DMS153 (cell line): ENCODE measurements around the gene LHX4.

Source experiments
- DNase-seq: peaks from one replicate; lab custom pipeline; 2025; lab: John Stamatoyannopoulos, UW

LHX4 gene

GRCh38 chr1:180257486-180257885 is 27.4 kb downstream of the LHX4 start:
- DNase-seq = no peak

DNA sequence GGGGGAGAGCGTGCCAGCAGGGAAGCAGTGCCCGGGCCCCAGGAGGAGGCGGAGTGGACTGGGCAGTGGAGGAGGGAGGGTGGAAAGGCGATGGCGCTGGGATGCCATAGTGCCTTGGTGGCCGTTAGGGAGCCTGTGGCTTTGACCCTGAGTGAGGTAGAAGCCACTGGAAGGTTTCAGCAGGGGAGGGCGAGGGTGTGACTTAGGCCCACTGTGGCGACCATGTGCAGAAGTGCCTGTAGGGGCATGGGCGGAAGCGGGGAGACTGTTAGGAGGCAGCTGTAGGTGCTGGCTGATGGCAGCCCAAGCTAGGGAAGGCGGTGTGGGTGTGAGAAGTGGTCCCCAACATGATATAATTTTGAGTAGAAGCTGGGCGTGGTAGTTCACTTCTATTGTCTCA is 28.2 kb downstream of the LHX4 start:
- no peak for DNase-seq

- DNase-seq = no peak
Measured at GRCh38 chr1:180258935-180259334, 28.9 kb downstream of the LHX4 start.

- no peak for DNase-seq
Measured at GRCh38 chr1:180259431-180260338, 29.6 kb downstream of the LHX4 start.

DNA sequence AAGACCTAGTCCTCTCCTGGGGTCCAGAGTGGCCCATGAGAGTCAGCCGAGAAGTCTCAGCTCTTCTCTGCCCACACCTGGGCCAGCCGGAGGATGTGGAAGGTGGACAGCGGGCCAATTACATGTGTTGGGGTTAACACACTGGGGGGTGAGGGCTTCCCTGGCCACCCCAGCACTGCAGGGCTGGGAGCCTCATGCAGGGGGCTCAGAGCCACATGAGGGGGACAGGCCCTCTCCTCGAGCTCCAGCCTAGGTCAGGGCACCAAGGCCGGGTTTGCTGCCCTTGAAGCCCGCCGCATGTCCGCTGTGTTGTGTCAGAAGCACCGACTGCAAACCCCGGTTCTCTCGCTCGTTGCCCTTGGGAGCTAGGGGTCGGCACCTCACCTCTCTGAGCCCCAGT is 30.5 kb downstream of the LHX4 start:
- DNase-seq = no peak

GRCh38 chr1:180261030-180261429 is 31.0 kb downstream of the LHX4 start:
- no peak for DNase-seq

- DNase-seq = no peak
Measured at GRCh38 chr1:180261524-180262155, 31.6 kb downstream of the LHX4 start.

DNA sequence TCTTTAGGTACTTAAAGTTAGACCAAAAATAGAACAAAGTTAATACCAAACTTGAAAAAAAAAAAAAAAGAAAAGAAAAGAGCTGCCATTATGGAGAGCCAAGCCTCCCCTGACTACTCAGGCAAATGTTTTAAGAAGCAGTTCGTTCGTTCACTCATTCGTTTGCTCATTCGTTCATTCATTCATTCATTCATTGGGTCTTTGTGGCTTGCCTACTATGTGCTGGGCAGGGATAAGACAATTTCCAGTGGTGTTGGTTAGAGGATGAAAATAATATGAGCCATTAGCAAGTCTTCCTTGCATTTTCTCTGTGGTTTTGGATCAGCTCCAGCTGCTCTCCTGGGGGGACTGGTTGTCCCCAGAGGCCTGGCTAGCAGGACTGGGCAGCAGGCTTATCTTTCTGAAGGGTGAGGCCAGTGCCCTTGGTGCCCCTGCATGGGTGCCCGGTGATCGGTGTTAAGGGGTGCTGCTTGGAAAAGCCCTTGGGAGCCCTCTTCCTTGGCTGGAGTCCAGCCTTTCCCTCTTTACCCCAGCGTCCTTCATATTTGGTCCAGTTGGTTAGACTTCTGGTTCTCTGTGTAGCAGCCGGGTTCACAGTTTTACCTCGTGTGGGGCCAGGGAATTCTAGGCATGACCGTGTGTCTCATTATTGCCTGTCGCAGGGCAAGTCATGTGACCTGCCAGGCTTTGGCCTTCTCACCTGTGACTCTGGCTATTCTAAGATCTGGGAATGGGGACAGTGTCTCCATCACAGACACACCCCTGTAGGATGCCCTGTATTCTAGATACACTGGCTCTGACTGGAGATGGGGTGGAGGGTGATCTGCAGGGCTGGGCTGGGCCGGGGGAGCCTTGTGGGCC is 32.8 kb downstream of the LHX4 start:
- no peak for DNase-seq

DNA sequence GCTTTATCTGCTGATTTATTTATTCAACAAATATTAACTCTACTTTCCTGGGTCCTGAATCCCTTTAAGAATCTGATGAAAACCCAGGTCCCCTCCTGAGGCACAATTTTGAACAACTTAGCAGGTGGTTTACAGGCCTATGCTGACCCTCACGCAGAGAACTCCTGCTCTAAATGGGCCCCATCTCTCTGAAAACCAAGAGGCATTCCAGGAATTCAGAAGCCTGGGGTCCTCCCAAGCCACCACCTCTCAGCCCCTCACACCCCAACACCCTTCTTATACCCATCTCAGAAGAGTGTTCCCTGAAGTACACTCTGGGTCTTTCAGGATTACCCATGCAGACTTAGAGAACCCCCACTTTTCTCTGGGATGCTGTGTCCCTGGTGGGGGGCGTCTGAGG is 34.5 kb downstream of the LHX4 start:
- no peak for DNase-seq

GRCh38 chr1:180265201-180265600 is 35.1 kb downstream of the LHX4 start:
- DNase-seq = no peak

- no peak for DNase-seq
Measured at GRCh38 chr1:180265871-180266270, 35.8 kb downstream of the LHX4 start.

- DNase-seq = no peak
Measured at GRCh38 chr1:180266275-180267210, 36.5 kb downstream of the LHX4 start.

DNA sequence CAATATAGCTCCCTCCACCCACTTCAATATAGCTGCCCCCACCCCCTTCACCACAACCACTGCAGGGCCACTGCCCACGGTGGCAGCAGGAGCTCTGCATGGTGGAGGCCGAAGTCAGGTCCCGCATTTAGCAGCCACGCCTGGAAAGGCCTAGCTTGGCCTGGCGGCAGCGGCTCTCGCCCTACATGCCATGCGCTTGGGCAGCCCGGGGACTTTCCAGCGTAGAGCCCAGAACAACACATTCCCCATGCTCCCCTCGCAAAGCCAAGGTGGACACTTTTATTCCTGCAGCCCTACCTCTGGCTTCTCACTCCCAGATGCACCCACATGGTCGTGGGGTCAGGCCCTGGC is 37.1 kb downstream of the LHX4 start:
- no peak for DNase-seq

DNA sequence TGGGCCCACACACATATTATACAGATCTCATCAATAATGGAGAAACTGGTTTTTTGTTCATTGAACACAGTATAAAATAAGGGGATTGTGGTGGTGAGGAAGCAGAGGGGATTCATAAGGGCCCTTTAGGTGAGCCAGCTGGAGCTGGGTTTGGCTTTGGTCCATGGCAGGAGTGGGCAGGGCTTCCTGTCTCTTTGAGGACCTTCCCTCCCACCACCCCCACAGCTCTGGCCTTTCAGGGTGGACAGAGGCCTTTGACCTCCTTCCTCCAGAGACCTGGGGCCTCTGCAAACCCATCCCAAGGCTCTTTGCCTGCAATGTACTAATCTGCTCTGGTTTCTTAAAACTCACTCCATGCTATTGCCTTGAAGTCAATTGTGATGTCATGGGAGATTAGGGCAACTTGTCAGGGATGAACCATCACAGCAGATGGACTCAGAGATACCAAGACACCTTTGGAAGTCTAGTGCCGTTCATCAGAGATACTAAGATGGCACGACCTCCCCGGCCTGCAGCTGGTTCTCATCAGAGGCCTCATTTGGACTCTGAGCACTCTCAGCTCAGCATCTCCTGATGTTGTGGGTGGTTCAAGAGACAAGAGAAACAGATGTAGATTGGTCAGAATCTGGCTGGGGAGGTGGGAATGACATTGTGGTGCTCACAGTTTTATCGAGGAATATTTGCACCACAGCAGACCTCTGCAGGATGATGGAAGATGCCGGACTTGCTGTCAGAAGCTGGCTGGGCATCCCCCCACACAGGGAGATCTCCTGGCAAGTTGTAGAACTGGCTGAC is 37.9 kb downstream of the LHX4 start:
- no peak for DNase-seq

DNA sequence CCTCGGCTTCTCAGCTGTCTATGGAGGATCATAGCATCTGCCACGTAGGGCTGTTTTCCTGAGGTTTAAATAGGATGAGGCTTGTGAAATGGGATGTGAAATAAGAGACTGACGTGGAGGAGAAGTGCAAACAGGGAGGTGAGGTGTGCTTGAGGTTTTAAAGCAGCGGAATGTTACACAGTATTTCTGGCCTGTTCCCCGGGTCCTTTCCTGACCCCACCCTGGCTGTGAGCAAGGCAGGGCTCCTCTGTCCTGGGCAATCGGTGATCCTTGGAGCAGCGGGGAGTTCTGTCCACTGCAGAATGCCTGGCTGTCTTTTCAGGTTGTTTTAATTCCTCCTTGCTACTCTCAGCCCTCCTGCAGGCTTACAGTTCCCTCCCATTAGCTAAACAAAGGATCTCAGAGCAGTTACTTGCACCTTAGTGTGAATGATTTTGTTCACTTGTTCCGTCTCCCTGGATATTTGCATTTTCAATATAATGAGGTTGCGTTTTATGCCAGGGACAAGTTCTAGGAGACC is 38.6 kb downstream of the LHX4 start:
- DNase-seq = no peak

- DNase-seq = no peak
Measured at GRCh38 chr1:180269645-180270529, 39.8 kb downstream of the LHX4 start.

GRCh38 chr1:180270530-180271271 is 40.6 kb downstream of the LHX4 start:
- DNase-seq = no peak
